HG03135 (cell line): ENCODE measurements around the gene OR10A5.
"Not testable (repeated sequence)": the region's sequence is repeated elsewhere in the genome, so short reads cannot be mapped to it uniquely, and the experiment has no call there.

Experiments
- ATAC-seq: cut with Tn5 transposase; IDR thresholded peaks from one replicate; pipeline ENCODE4 v1.9.1; 2021; ENCODE audit warnings: mild to moderate bottlenecking, moderate library complexity; ENCODE audit not compliant: unreplicated experiment

The OR10A5 gene

GRCh38 chr11:6871278-6871677 is 25.8 kb downstream of the OR10A5 start:
- ATAC-seq: no peak

- ATAC-seq: no peak
These were observed 30.3 kb downstream of the OR10A5 start for GRCh38 chr11:6875761-6876160.

- ATAC-seq: no peak
These were observed 30.8 kb downstream of the OR10A5 start, which contains the start of gene OR10A4 for GRCh38 chr11:6876325-6876724. Gene OR10A4, plus strand, starts transcription at chr11:6876625. Its CDS starts 23 bp downstream, at chr11:6876648.

- no peak for ATAC-seq
These were observed 31.4 kb downstream of the OR10A5 start for GRCh38 chr11:6876914-6877313.

GRCh38 chr11:6882751-6883150 is 37.3 kb downstream of the OR10A5 start:
- ATAC-seq: no peak

GRCh38 chr11:6887711-6888110 is 42.2 kb downstream of the OR10A5 start:
- ATAC-seq: not testable (repeated sequence)

- ATAC-seq: no peak
These were observed 43.3 kb downstream of the OR10A5 start for GRCh38 chr11:6888830-6889229.

GRCh38 chr11:6889835-6890234 is 44.4 kb downstream of the OR10A5 start:
- ATAC-seq: no peak

- no peak for ATAC-seq
These were observed 46.9 kb downstream of the OR10A5 start, which contains the start of gene OR2D2 for GRCh38 chr11:6892400-6892799. Gene OR2D2, minus strand, starts transcription at chr11:6892500. Its CDS starts 0 bp downstream, at chr11:6892500.

- no peak for ATAC-seq
These were observed 48.6 kb downstream of the OR10A5 start for GRCh38 chr11:6894097-6894496.

GRCh38 chr11:6895010-6895409 is 49.5 kb downstream of the OR10A5 start:
- peak; percentile 74 for ATAC-seq
